IMR-90 (cell line): Measurements from ENCODE around the gene LANCL3. TPM values are rescaled to one million over a fixed set of nuclear protein-coding genes. Genes with fewer than 3 reads are reported as not detected.
A peak's percentile ranks its signal among the peaks of the same experiment; 100 is the strongest.

Experiments used
- ATAC-seq: fragments of 200-7000 bp; cut with Tn5 transposase; 2 replicates; pipeline ENCODE4 v1.9.1; 2020; ENCODE audit warnings: low read depth, mild to moderate bottlenecking, moderate library complexity
- BruUV-seq: library from RNA; stranded (reverse); fragments of 400-500 nt; replicated peaks from 2 replicates; lab custom pipeline; 2021; lab: Mats Ljungman, UMichigan
- CTCF ChIA-PET: fragments of 300-600 bp; formaldehyde crosslinking; extraction: SDS; loops from one replicate; lab custom pipeline; 2021; ENCODE audit warnings: antibody characterized with exemption; lab: Yijun Ruan, JAX
- POLR2A ChIA-PET: fragments of 300-600 bp; sonication (Branson Sonifier 250); formaldehyde crosslinking; loops from one replicate; lab custom pipeline; 2022; ENCODE audit warnings: antibody characterized with exemption; ENCODE audit not compliant: unreplicated experiment; lab: Charles Lee
- DNase-seq: peaks from one replicate; pipeline ENCODE4 v3.0.0; 2013
- H2AFZ ChIP-seq: replicated peaks from 2 replicates; pipeline ENCODE3; 2013; ENCODE audit warnings: low read length, mild to moderate bottlenecking; ENCODE audit not compliant: poor library complexity
- H2AK5ac ChIP-seq: 2 replicates; pipeline ENCODE4 v1.6.1; 2013; ENCODE audit warnings: low read depth, low read length, inconsistent platforms
- H2AK9ac ChIP-seq: replicated peaks from 2 replicates; pipeline ENCODE3; 2013; ENCODE audit warnings: mild to moderate bottlenecking, low read depth, low read length, moderate library complexity; ENCODE audit not compliant: poor library complexity
- H2BK120ac ChIP-seq: 2 replicates; pipeline ENCODE4 v1.6.1; 2013; ENCODE audit warnings: low read depth, low read length, inconsistent platforms
- H2BK15ac ChIP-seq: 3 replicates; pipeline ENCODE4 v1.6.1; 2013; ENCODE audit warnings: low read depth, low read length, inconsistent platforms
- H2BK20ac ChIP-seq: 2 replicates; pipeline ENCODE4 v1.6.1; 2013; ENCODE audit warnings: low read depth, mild to moderate bottlenecking, inconsistent platforms, low read length, moderate library complexity
- H2BK5ac ChIP-seq: 2 replicates; pipeline ENCODE4 v1.6.1; 2013; ENCODE audit warnings: mild to moderate bottlenecking, low read depth, low read length, inconsistent platforms; ENCODE audit not compliant: poor library complexity, severe bottlenecking
- H3K14ac ChIP-seq: replicated peaks from 2 replicates; pipeline ENCODE4 v1.6.1; 2013; ENCODE audit warnings: low read depth, low read length, inconsistent platforms
- H3K18ac ChIP-seq: 2 replicates; pipeline ENCODE4 v1.6.1; 2013; ENCODE audit warnings: low read depth, low read length, control low read depth
- H3K23ac ChIP-seq: 2 replicates; pipeline ENCODE4 v1.6.1; 2013; ENCODE audit warnings: low read depth, low read length, inconsistent platforms
- H3K27ac ChIP-seq: 2 replicates; pipeline ENCODE4 v1.5.1; 2013; ENCODE audit warnings: mild to moderate bottlenecking, control low read depth, low read length; ENCODE audit not compliant: insufficient read depth
- H3K27me3 ChIP-seq: 2 replicates; pipeline ENCODE4 v1.6.1; 2013; ENCODE audit warnings: low read length; ENCODE audit not compliant: control insufficient read depth, insufficient read depth
- H3K36me3 ChIP-seq: 2 replicates; pipeline ENCODE4 v1.6.1; 2013; ENCODE audit warnings: low read length, mixed read lengths; ENCODE audit not compliant: control insufficient read depth, insufficient read depth
- H3K4ac ChIP-seq: 2 replicates; pipeline ENCODE4 v1.6.1; 2013; ENCODE audit warnings: low read depth, low read length, inconsistent platforms
- H3K4me1 ChIP-seq: 2 replicates; pipeline ENCODE4 v1.6.1; 2013; ENCODE audit warnings: low read length, mixed read lengths; ENCODE audit not compliant: control insufficient read depth, insufficient read depth
- H3K4me2 ChIP-seq: 2 replicates; pipeline ENCODE4 v1.6.1; 2013; ENCODE audit warnings: low read depth, mild to moderate bottlenecking, control low read depth, low read length, moderate library complexity
- H3K4me3 ChIP-seq: 2 replicates; pipeline ENCODE4 v1.5.1; 2013; ENCODE audit warnings: low read depth, mild to moderate bottlenecking, control low read depth, low read length, moderate library complexity; ENCODE audit not compliant: insufficient read depth
- H3K56ac ChIP-seq: 2 replicates; pipeline ENCODE4 v1.6.1; 2013; ENCODE audit warnings: low read length, inconsistent platforms; ENCODE audit not compliant: insufficient read depth; ENCODE audit errors: extremely low read depth
- H3K79me1 ChIP-seq, 2 experiments: 2 replicates each; pipeline ENCODE4 v1.6.1; 2013; ENCODE audit warnings: low read length in 2 of 2, inconsistent platforms in 1 of 2, low read depth in 1 of 2
- H3K9ac ChIP-seq: 2 replicates; pipeline ENCODE4 v1.6.1; 2013; ENCODE audit warnings: low read depth, low read length, control low read depth
- H3K9me1 ChIP-seq: 2 replicates; pipeline ENCODE4 v1.6.1; 2013; ENCODE audit warnings: low read length, inconsistent platforms; ENCODE audit not compliant: insufficient read depth
- H3K9me3 ChIP-seq: 2 replicates; pipeline ENCODE4 v1.6.1; 2013; ENCODE audit warnings: low read length; ENCODE audit not compliant: control insufficient read depth, insufficient read depth
- H4K20me1 ChIP-seq: 2 replicates; pipeline ENCODE4 v1.6.1; 2013; ENCODE audit warnings: low read length, inconsistent platforms; ENCODE audit not compliant: insufficient read depth
- H4K5ac ChIP-seq: 2 replicates; pipeline ENCODE4 v1.6.1; 2013; ENCODE audit warnings: mild to moderate bottlenecking, low read depth, low read length, control low read depth
- H4K8ac ChIP-seq, 2 experiments: 2 replicates each; pipeline ENCODE4 v1.6.1; 2013; ENCODE audit warnings: low read depth in 2 of 2, low read length in 2 of 2, control low read depth in 1 of 2, inconsistent platforms in 1 of 2
- H4K91ac ChIP-seq: 2 replicates; pipeline ENCODE4 v1.6.1; 2013; ENCODE audit warnings: low read depth, low read length, inconsistent platforms; ENCODE audit not compliant: insufficient read depth
- BHLHE40 ChIP-seq: fragments of 150-350 bp; IDR thresholded peaks from 2 replicates; pipeline ENCODE4 v1.6.1; 2016; ENCODE audit warnings: mild to moderate bottlenecking, low read depth, low read length
- CEBPB ChIP-seq: IDR thresholded peaks from 2 replicates; pipeline ENCODE4 v1.6.1; 2012; ENCODE audit warnings: low read depth, low read length, improper control_type of control experiment
- CHD1 ChIP-seq: IDR thresholded peaks from 2 replicates; pipeline ENCODE4 v1.6.1; 2012; ENCODE audit warnings: low read depth, low read length, improper control_type of control experiment
- CTCF ChIP-seq: conservative IDR thresholded peaks from 2 replicates; pipeline ENCODE4 v1.5.1; 2012; ENCODE audit warnings: mild to moderate bottlenecking, low read depth, low read length, improper control_type of control experiment
- FOS ChIP-seq: fragments of 150-350 bp; IDR thresholded peaks from 2 replicates; pipeline ENCODE4 v1.6.1; 2016; ENCODE audit warnings: low read depth, low read length
- MAFK ChIP-seq: IDR thresholded peaks from 2 replicates; pipeline ENCODE4 v1.6.1; 2012; ENCODE audit warnings: low read depth, low read length, improper control_type of control experiment
- MXI1 ChIP-seq: IDR thresholded peaks from 2 replicates; pipeline ENCODE4 v1.6.1; 2012; ENCODE audit warnings: low read depth, mild to moderate bottlenecking, low read length, moderate library complexity, borderline replicate concordance
- NFE2L2 ChIP-seq: fragments of 150-350 bp; IDR thresholded peaks from 2 replicates; pipeline ENCODE4 v1.6.1; 2016; ENCODE audit warnings: low read depth, mild to moderate bottlenecking, low read length
- RAD21 ChIP-seq: IDR thresholded peaks from 2 replicates; pipeline ENCODE4 v1.6.1; 2012; ENCODE audit warnings: low read length, improper control_type of control experiment
- RCOR1 ChIP-seq: IDR thresholded peaks from 2 replicates; pipeline ENCODE4 v1.6.1; 2012; ENCODE audit warnings: mild to moderate bottlenecking, low read length, improper control_type of control experiment; ENCODE audit not compliant: insufficient replicate concordance
- RFX5 ChIP-seq: IDR thresholded peaks from 2 replicates; pipeline ENCODE4 v1.8.0; 2012; ENCODE audit warnings: low read depth, mild to moderate bottlenecking, low read length, moderate library complexity
- USF2 ChIP-seq: fragments of 150-350 bp; IDR thresholded peaks from 2 replicates; pipeline ENCODE4 v1.6.1; 2017; ENCODE audit warnings: mild to moderate bottlenecking, antibody characterized with exemption, low read length, low read depth
- WGBS, 2 experiments: methylation state at CpG; one replicate each; pipeline versions ENCODE4 v1.1.5 to v1.1.7; 2013; ENCODE audit warnings: missing lambda C conversion rate in 2 of 2; ENCODE audit not compliant: insufficient read length in 1 of 2; ENCODE audit errors: extremely low coverage in 2 of 2; 5-methylcytosine and 5-hydroxymethylcytosine counted together
- dilution Hi-C: fragments of 300-500 bp; cut with HindIII; formaldehyde crosslinking; loops from one replicate; pipeline ENCODE4 v1.14.3; 2018; ENCODE audit warnings: low sequenced_read_pairs; ENCODE audit not compliant: unreplicated experiment
- in situ Hi-C: fragments of 300-500 bp; cut with MboI; formaldehyde crosslinking; loops from 3 replicates; pipeline ENCODE4 v1.14.3; 2019; ENCODE audit warnings: low sequenced_read_pairs, inconsistent platforms, mixed read lengths
- intact Hi-C: fragments of 100-400 bp; cut with micrococcal nuclease; formaldehyde crosslinking; loops from 2 replicates; pipeline ENCODE4 v1.10.0; 2022
- polyA plus RNA-seq, 3 experiments: library from polyadenylated mRNA; depleted of rRNA; stranded (reverse); fragments of >200 nt; gene quantifications; 2 replicates each; pipeline ENCODE4 v1.2.3, GENCODE V29; 2012; ENCODE audit warnings: low replicate concordance in 1 of 3
- total RNA-seq: library from RNA; depleted of rRNA; stranded (reverse); fragments of >200 nt; gene quantifications from 2 replicates; pipeline ENCODE4 v1.2.3, GENCODE V29; 2012
- TF ChIP-seq, protein P1 (sequence below): fragments of 150-350 bp; IDR thresholded peaks from 2 replicates; pipeline ENCODE4 v1.6.1; 2016; ENCODE audit warnings: low read depth, mild to moderate bottlenecking, low read length, moderate library complexity, borderline replicate concordance

The LANCL3 gene
- total and polyA plus RNA-seq, 2 of the 4 experiments (the other 2 are of a cell fraction) = not detected

- Histone ChIP-seq H2BK20ac (no peak overlapping the region), H3K9me3 (no peaks in the 10 kb centered on the region), H4K5ac (no peak overlapping the region), H3K27me3 (no peaks in the 10 kb centered on the region; the same call in 1 of the 2 replicates), H3K14ac (no peak overlapping the region), H2AK9ac (no peak overlapping the region), H2BK15ac (no peak overlapping the region), H4K8ac (no peak overlapping the region), H2BK120ac (no peak overlapping the region), H3K79me1 (no peaks in the 10 kb centered on the region), H3K9me1 (no peaks in the 10 kb centered on the region), H3K4me1 (no peaks in the 10 kb centered on the region), H2AFZ (no peak overlapping the region), H3K4ac (no peak overlapping the region), H3K4me2 (no peak overlapping the region), H2BK5ac (no peak overlapping the region), H2AK5ac (no peak overlapping the region), H3K18ac (no peak overlapping the region), H3K27ac (no peak overlapping the region), H3K36me3 (no peaks in the 10 kb centered on the region), H4K20me1 (no peaks in the 10 kb centered on the region), H3K23ac (no peak overlapping the region), H3K56ac (no peak overlapping the region), H3K9ac (no peak overlapping the region), H4K91ac (no peak overlapping the region), H3K4me3 (no peak overlapping the region)
- BruUV-seq = no TSS peak
- TF ChIP-seq NFE2L2 (no peak), FOS (no peak), BHLHE40 (no peak), MAFK (no peak), USF2 (no peak), MXI1 (no peak), RAD21 (no peak), RFX5 (no peak), RCOR1 (no peak), CTCF (no peak), CEBPB (no peak), CHD1 (no peak)
- TF ChIP-seq, protein P1, sequence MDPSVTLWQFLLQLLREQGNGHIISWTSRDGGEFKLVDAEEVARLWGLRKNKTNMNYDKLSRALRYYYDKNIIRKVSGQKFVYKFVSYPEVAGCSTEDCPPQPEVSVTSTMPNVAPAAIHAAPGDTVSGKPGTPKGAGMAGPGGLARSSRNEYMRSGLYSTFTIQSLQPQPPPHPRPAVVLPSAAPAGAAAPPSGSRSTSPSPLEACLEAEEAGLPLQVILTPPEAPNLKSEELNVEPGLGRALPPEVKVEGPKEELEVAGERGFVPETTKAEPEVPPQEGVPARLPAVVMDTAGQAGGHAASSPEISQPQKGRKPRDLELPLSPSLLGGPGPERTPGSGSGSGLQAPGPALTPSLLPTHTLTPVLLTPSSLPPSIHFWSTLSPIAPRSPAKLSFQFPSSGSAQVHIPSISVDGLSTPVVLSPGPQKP = no peak
- ChIA-PET CTCF (no interaction called here), POLR2A (no interaction called here)
- no CpG with 5 or more reads among the region's 3 CpGs for WGBS, 2 experiments
- intact Hi-C loops (no loop called here), in situ Hi-C loops (no loop called here), dilution Hi-C loops (no loop called here)
- ATAC-seq = peak; percentile 46
- peak; percentile 53 for DNase-seq
These were observed 121.5 kb downstream of the LANCL3 start for GRCh38 chrX:37692918-37693317.
